Renal cortex interstitium (tissue), 11 donors: ENCODE data around the gene ING1. TPM values are rescaled to one million over a fixed set of nuclear protein-coding genes. Genes with fewer than 3 reads are reported as not detected.

Source experiments
- DNase-seq, 11 donors: peaks; one replicate each; pipeline ENCODE4 v3.0.0-alpha.2; 2013; ENCODE audit warnings: low read depth in 9 of 11, low spot score in 4 of 11; ENCODE audit errors: extremely low read depth in 1 of 11
- polyA plus RNA-seq, 3 donors: library from polyadenylated mRNA; unstranded; fragments of 120-200 nt; gene quantifications; one replicate each; pipeline ENCODE4 v1.2.1, GENCODE V29; 2013; ENCODE audit not compliant: insufficient read length in 3 of 3

ING1 gene
- polyA plus RNA-seq, 3 donors = 25.8 to 31.7 (median 30.8) TPM

- no peak for DNase-seq
These were observed 34.8 kb downstream of the ING1 start for GRCh38 chr13:110748271-110748670.

GRCh38 chr13:110756219-110756631 lies 42.7 kb downstream of the ING1 start:
- DNase-seq = no peak

DNA sequence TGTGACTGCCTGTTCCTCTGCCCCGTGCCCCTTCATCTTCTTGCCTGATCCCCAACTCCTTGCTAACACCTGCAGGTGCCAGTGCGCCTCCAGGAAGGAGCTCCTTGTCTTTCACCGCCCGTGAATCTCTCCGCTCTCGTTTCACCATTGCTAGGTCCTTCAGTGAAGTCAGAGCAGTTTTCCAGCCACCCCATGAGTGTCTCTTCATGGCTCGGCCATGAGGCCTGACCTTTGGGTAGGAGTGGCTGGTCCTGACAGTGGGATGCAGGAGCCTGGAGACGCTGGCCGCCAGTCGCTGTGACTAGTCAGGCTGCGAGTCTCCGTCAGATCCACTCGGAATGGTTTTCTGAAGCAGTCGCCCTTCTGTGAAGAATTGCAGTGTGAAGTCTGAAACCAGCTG lies 43.8 kb downstream of the ING1 start:
- DNase-seq = no peak

DNA sequence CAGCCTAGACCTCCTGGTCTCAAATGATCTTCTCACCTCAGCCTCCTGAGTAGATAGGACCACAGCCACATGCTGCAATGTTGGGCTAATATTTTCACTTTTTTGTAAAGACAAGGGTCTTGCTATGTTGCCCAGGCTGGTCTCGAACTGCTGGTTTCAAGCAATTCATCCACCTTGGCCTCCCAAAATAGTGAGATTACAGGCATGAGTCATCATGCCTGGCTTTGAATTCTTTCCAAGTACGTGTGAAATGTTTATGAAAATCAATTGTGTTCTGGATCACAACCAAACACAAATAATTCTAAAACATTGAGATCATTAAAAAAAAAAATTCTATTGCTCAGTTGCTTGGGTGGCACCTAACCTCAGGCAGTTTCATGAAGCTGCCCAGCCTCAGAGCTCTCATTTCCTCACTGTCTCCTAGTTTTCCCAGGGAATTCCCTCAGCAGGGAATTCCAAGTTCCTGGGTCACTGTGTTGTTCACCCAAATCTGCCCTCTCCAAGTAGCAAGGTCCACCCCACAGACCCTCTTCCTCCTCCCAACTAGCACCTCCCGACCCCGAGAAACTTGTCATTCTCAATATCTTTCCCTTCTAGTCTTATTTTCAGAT lies 44.8 kb downstream of the ING1 start:
- DNase-seq = no peak

DNA sequence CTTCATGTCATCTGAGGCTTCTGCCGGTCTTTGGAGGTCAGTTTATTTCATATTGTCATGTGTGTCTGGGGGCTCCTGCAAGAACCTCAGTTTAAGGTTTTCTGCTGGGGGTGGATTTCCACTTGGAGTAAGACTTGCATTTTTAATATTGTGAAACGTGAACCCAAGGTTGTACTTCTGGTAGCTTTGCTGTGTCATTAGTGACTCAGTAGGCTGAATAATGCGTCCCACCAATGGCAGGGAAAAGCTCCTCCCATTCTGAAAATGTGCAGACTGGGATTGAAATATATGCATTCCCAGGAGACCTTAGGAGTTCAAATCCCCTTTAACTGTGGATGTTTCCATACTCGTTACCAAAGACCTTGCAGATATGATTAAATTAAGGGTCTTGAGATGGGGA lies 46.2 kb downstream of the ING1 start:
- no peak for DNase-seq

DNA sequence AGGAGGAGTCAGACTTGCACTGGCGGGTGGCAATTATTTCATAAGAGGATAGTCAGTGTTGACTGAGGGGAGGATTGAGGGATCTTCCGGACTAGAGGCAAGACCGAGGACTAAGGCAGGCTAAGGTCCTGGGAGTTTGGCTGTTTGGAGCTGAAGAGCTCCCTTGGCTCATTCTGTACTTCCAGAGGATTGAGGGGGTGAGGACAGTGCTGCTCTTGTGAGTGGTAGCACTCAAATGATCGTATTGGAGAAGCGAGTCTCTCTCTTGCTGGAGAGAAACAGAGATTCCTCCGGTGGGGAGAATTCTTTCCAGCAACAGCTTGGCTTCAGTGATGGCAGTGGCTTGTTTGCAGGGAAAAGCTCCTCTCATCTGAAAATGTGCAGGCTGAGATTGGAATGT lies 47.1 kb downstream of the ING1 start:
- no peak for DNase-seq

DNA sequence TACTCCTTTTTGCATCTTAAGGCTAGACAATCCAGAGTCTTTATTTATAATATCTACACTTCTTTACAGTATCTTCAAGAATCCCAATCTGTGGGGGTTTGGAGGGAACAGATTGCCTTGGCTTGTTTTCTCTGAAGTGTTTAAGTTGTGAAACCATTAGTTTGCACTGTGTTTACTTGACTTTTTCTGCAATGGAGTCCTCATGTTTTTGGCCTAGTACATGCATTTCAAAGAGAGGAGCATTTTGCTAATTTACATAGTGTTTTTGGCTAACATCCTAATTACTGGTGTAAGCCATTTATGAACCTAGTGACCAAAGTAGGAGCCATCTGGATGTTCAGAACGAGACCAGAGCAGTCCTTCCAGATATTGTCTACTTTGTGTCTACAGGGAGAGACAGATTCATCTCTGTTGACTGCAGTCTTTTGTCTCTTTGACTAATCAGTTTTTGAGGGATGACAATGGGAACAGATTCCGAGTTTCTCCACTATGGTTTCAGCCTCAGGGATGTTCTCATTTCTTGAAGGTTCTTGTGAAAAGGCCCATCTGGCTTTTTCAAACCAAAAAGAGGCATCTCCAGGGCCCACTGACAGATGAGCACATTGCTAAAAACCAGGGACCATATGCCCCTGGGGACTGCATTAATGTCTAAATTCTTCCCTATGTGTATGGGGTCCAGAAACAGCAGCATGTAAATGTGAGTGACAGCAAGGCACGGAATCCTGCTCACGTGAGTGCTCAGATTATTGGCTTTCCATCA lies 53.4 kb downstream of the ING1 start:
- no peak for DNase-seq

GRCh38 chr13:110767476-110767875 lies 54.0 kb downstream of the ING1 start:
- DNase-seq = no peak

- no peak for DNase-seq
These were observed 55.6 kb downstream of the ING1 start for GRCh38 chr13:110769097-110769496.

GRCh38 chr13:110770678-110771077 lies 57.2 kb downstream of the ING1 start:
- no peak for DNase-seq

DNA sequence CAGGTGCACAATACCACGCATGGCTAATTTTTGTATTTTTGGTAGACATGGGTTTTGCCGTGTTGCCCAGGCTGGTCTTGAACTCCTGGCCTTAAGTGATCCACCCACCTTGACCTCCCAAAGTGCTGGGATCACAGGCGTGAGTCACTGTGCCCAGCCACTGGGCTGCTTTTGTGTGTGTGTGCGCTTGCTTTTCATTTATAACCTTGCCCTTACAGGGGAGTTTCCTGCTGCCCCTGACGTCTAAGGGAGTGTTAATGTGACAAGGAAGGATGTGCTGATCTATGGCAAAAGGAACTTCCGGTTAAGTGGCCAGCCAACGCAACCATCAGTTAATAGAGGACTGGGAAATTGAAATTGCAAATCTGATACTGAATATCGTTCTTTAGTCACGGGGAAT lies 57.7 kb downstream of the ING1 start:
- peak in 1 of 11 donors; percentile 41 for DNase-seq

DNA sequence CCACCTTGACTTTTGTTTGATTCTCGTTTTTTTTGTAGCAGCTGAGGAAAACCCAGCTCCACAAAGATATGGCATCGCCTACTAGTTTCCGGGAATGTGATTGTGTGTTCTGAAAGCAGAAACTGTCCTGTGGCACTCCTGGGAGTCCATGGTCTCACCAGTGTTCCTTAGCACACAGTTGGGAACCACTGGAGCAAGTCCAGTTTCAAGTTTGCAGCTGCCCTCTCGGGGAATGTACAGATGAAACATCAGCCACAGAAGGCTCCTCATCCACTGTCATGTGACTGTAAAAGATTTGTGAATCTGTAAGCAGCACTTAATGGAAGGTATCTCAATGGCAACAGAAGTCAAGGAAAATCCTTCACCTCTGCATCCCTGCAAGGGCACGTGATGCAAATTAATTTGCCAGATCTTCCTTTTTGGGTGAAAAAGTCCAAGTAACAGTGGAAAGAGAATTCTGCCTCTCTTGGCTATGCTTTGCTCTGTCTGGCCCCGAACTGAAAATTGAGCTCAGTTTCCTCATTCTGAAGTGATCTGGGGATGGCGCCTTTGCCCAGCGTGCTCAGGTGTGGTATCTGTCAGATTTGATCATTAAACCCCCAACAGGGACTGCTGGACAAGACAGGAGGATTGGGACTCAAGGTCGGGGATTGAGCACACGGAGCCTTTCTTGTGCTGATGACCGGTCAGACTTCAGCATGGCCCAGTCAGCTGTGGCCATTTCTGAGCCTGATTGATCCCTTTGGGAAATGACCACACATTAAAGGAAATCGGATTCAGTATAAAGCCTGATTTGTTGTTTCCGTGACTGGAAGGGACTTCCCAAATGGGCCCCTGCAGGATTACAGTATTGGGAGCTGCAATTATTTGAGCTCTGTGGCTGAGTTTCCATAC lies 58.8 kb downstream of the ING1 start:
- DNase-seq = no peak

Other genes with a start within 250 kb of the ING1 start
- 10 to 100 TPM in 1 of 3 donors, 1 to 10 TPM in 2; 8.5 to 10.1 (median 9.6) TPM for gene RAB20, start 152.0 kb upstream of the ING1 start, polyA plus RNA-seq
- gene NAXD, start 98.2 kb upstream of the ING1 start, polyA plus RNA-seq = 10 to 100 TPM; 39.2 to 48.8 (median 40.5) TPM
- gene CARS2, start 7.6 kb upstream of the ING1 start, polyA plus RNA-seq = 10 to 100 TPM; 46.5 to 76.1 (median 73.0) TPM
- 100 to 1,000 TPM; 222 to 403 (median 258) TPM for gene ANKRD10, start 201.4 kb downstream of the ING1 start, polyA plus RNA-seq